K562 (cell line): ENCODE data around the gene C1QTNF9B. TPM values are rescaled to one million over a fixed set of nuclear protein-coding genes. Genes with fewer than 3 reads are reported as not detected.
"Not testable (repeated sequence)": the region's sequence is repeated elsewhere in the genome, so short reads cannot be mapped to it uniquely, and the experiment has no call there.

ENCODE experiments used
- ATAC-seq: fragments of 200-7000 bp; cut with Tn5 transposase; 3 replicates; pipeline ENCODE4 v1.9.1; 2020; ENCODE audit warnings: moderate library complexity
- BruUV-seq: library from RNA; stranded (reverse); fragments of 400-500 nt; replicated peaks from 2 replicates; lab custom pipeline; 2021; lab: Mats Ljungman, UMichigan
- CTCF ChIA-PET: fragments of 300-600 bp; formaldehyde crosslinking; extraction: SDS; loops from one replicate; lab custom pipeline; 2021; ENCODE audit warnings: low intra/inter-chr PET ratio; lab: Yijun Ruan, JAX
- POLR2A ChIA-PET: fragments of 300-600, 350-650 bp; sonication (Branson Sonifier 250); formaldehyde crosslinking; extraction: SDS; loops from one replicate; lab custom pipeline; 2021; ENCODE audit warnings: antibody characterized with exemption, inconsistent platforms; lab: Yijun Ruan, JAX
- DNase-seq, 4 experiments: peaks; one replicate each; pipeline versions ENCODE4 v3.0.0 to v3.0.0-alpha.2; 2011 to 2018; ENCODE audit warnings: low spot score in 3 of 4, mixed read lengths in 3 of 4; ENCODE audit errors: extremely low read depth in 1 of 4
- FAIRE-seq: peaks from 2 replicates; lab custom pipeline; 2011; peaks lifted over from hg19 to GRCh38; lab: Jason Lieb, UNC
- H2AFZ ChIP-seq: 2 replicates; pipeline ENCODE4 v1.6.0; 2011; ENCODE audit warnings: low read depth, low read length, control low read depth, inconsistent platforms
- H3K27ac ChIP-seq: fragments of 200-600 bp; 3 replicates; pipeline ENCODE4 v1.8.0; 2011; ENCODE audit warnings: low read depth, mild to moderate bottlenecking, control low read depth, inconsistent platforms, low read length, moderate library complexity, mixed read lengths; ENCODE audit errors: extremely low read depth
- H3K27me3 ChIP-seq, 2 experiments: fragments of 300-600 bp in 1 of 2; 2 replicates in 1 of 2; 3 replicates in 1 of 2; pipeline versions ENCODE4 v1.6.0 to v1.8.0; 2011; ENCODE audit warnings: inconsistent platforms in 2 of 2, low read length in 2 of 2, mild to moderate bottlenecking in 1 of 2, mixed read lengths in 1 of 2, moderate library complexity in 1 of 2; ENCODE audit not compliant: control insufficient read depth in 2 of 2, insufficient read depth in 2 of 2
- H3K36me3 ChIP-seq: fragments of 300-600 bp; 3 replicates; pipeline ENCODE4 v1.8.0; 2011; ENCODE audit warnings: mild to moderate bottlenecking, low read length, inconsistent platforms; ENCODE audit not compliant: control insufficient read depth, insufficient read depth
- H3K4me1 ChIP-seq, 2 experiments: fragments of 200-600 bp in 1 of 2; replicated peaks in 1 of 2; 2 replicates in 1 of 2; 3 replicates in 1 of 2; pipeline versions ENCODE4 v1.5.1 to v1.8.0; 2011; ENCODE audit warnings: inconsistent platforms in 2 of 2, low read length in 2 of 2, mild to moderate bottlenecking in 1 of 2, mixed read lengths in 1 of 2, moderate library complexity in 1 of 2; ENCODE audit not compliant: control insufficient read depth in 2 of 2, insufficient read depth in 2 of 2
- H3K4me2 ChIP-seq: 2 replicates; pipeline ENCODE4 v1.6.1; 2011; ENCODE audit warnings: low read length, control low read depth, inconsistent platforms, mixed read lengths; ENCODE audit not compliant: insufficient read depth
- H3K4me3 ChIP-seq: fragments of 200-600 bp; sonication (generic), shearing (Covaris generic); 2 replicates; pipeline ENCODE4 v1.5.1; 2016; ENCODE audit warnings: control low read depth, inconsistent platforms
- H3K79me2 ChIP-seq: fragments of 200-600 bp; 3 replicates; pipeline ENCODE4 v1.8.0; 2011; ENCODE audit warnings: low read length, inconsistent platforms; ENCODE audit not compliant: control insufficient read depth, insufficient read depth
- H3K9ac ChIP-seq, 2 experiments: 2 replicates each; pipeline versions ENCODE4 v1.6.0 to v1.6.1; 2011; ENCODE audit warnings: low read depth in 2 of 2, low read length in 2 of 2, control low read depth in 1 of 2, inconsistent platforms in 1 of 2, mild to moderate bottlenecking in 1 of 2, mixed read lengths in 1 of 2; ENCODE audit not compliant: insufficient read depth in 1 of 2
- H3K9me1 ChIP-seq: one replicate; pipeline ENCODE4 v1.6.0; 2011; ENCODE audit warnings: inconsistent platforms, mild to moderate bottlenecking, low read length, moderate library complexity; ENCODE audit not compliant: control insufficient read depth, insufficient read depth
- H3K9me3 ChIP-seq: replicated peaks from 2 replicates; pipeline ENCODE4 v1.5.1; 2011; ENCODE audit warnings: low read depth, low read length, inconsistent platforms; ENCODE audit not compliant: control insufficient read depth, insufficient read depth
- H4K20me1 ChIP-seq: replicated peaks from 2 replicates; pipeline ENCODE4 v1.6.1; 2011; ENCODE audit warnings: low read length, inconsistent platforms, mixed read lengths; ENCODE audit not compliant: control insufficient read depth, insufficient read depth
- CREM ChIP-seq: IDR thresholded peaks from 2 replicates; pipeline ENCODE4 v1.6.1; 2014; ENCODE audit warnings: antibody characterized with exemption, low read depth
- FOXP1 ChIP-seq: sonication (generic); formaldehyde crosslinking; IDR thresholded peaks from 2 replicates; pipeline ENCODE4 v1.8.0; 2022; ENCODE audit warnings: mild to moderate bottlenecking, missing genetic modification reagents
- KLF1 ChIP-seq: fragments of 450-650 bp; IDR thresholded peaks from 2 replicates; pipeline ENCODE4 v1.6.1; 2016; ENCODE audit warnings: missing genetic modification characterization, missing compliant biosample characterization
- PTRF ChIP-seq: fragments of 450-650 bp; IDR thresholded peaks from 2 replicates; pipeline ENCODE4 v1.6.1; 2016; ENCODE audit warnings: mild to moderate bottlenecking, missing genetic modification characterization, missing compliant biosample characterization
- RBBP5 ChIP-seq: fragments of 200-600 bp; sonication (generic); IDR thresholded peaks from 2 replicates; pipeline ENCODE4 v1.6.1; 2012; ENCODE audit warnings: borderline replicate concordance, mild to moderate bottlenecking, low read length, control low read depth, inconsistent platforms; ENCODE audit not compliant: insufficient read depth, poor library complexity, severe bottlenecking
- ZNF232 ChIP-seq: sonication (generic); formaldehyde crosslinking; IDR thresholded peaks from 2 replicates; pipeline ENCODE4 v1.8.0; 2022; ENCODE audit warnings: mild to moderate bottlenecking, missing genetic modification reagents
- ZNF3 ChIP-seq: fragments of 250-450 bp; sonication (Bioruptor Pico); IDR thresholded peaks from 2 replicates; pipeline ENCODE4 v1.5.0; 2021; ENCODE audit warnings: mild to moderate bottlenecking, moderate library complexity
- ZZZ3 ChIP-seq: fragments of 450-650 bp; IDR thresholded peaks from 2 replicates; pipeline ENCODE4 v1.6.1; 2016; ENCODE audit warnings: antibody characterized with exemption, mild to moderate bottlenecking, moderate library complexity
- WGBS: fragments of 100-300 bp; shearing (Covaris generic); methylation state at CpG from one replicate; pipeline ENCODE4 v1.1.6; 2016; ENCODE audit warnings: low coverage, mixed read lengths; ENCODE audit not compliant: insufficient coverage; ENCODE audit errors: missing lambda C conversion rate; 5-methylcytosine and 5-hydroxymethylcytosine counted together
- in situ Hi-C: fragments of 300-500 bp; cut with MboI; formaldehyde crosslinking; loops from 4 replicates; pipeline ENCODE4 v1.15.0; 2018; ENCODE audit warnings: inconsistent platforms, mixed read lengths
- intact Hi-C: fragments of 100-400 bp; cut with micrococcal nuclease; formaldehyde crosslinking; loops from 2 replicates; pipeline ENCODE4 v1.14.2; 2022
- polyA plus RNA-seq, 8 experiments: library from polyadenylated mRNA; depleted of rRNA in 4 of 8; stranded (reverse) in 5 of 8; unstranded in 3 of 8; fragments of >200 nt; fragmentation: Nextera tagmentation in 2 of 8; fragmentation: Illumina TruSeq in 1 of 8; extraction: Ambion mirVana in 2 of 8; extraction: Trizol in 1 of 8; gene quantifications; 2 replicates each; pipeline versions ENCODE4 v1.2.1 to v1.2.3, GENCODE V29; 2011 to 2014; ENCODE audit warnings: inconsistent platforms in 1 of 8, missing spikeins in 1 of 8
- total RNA-seq, 7 experiments: library from RNA; depleted of rRNA in 6 of 7; stranded (reverse); fragments of >200 nt in 6 of 7; fragmentation: Illumina TruSeq in 2 of 7; extraction: Trizol in 2 of 7; gene quantifications; 2 replicates each; pipeline versions ENCODE4 v1.2.1 to v1.2.3, GENCODE V29; 2011 to 2021; ENCODE audit warnings: low replicate concordance in 1 of 7
- TF ChIP-seq, protein P1 (sequence below): fragments of 250-450 bp; sonication (Bioruptor Pico); IDR thresholded peaks from 2 replicates; pipeline ENCODE4 v1.8.0; 2022; ENCODE audit warnings: inconsistent platforms, mild to moderate bottlenecking, moderate library complexity, borderline replicate concordance

Gene C1QTNF9B
- total and polyA plus RNA-seq, 9 of the 15 experiments (the other 6 are each of a cell fraction or from before 2014, with no cell fraction given), result 0.14 to 0.94 (median 0.35) TPM; not detected in 3

DNA sequence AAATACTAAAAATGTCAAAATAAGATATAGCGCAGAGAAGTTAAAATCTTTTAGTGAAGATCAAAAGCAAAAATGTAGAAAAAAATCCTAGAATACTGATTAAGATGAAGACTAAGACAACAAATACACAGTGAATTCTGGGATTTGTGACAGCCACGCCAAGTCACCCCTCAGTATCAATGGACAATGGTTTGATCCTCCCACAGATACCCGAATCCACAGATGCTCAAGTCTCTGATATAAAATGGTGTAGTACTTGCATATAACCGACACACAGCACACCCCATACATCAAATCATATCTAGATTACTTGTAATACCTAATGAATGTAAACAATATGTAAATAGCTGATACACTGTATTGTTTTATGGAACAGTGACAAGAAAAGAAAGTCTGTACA lies 14.0 kb downstream of the C1QTNF9B start:
- ChIA-PET POLR2A (no interaction called here), CTCF (no interaction called here)
- H3K27me3 ChIP-seq, result no peaks in the 10 kb centered on the region
- TF ChIP-seq, protein P1, sequence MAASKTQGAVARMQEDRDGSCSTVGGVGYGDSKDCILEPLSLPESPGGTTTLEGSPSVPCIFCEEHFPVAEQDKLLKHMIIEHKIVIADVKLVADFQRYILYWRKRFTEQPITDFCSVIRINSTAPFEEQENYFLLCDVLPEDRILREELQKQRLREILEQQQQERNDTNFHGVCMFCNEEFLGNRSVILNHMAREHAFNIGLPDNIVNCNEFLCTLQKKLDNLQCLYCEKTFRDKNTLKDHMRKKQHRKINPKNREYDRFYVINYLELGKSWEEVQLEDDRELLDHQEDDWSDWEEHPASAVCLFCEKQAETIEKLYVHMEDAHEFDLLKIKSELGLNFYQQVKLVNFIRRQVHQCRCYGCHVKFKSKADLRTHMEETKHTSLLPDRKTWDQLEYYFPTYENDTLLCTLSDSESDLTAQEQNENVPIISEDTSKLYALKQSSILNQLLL (CRISPR knock-in tag), result no peak
- TF ChIP-seq KLF1 (tag) (no peak), FOXP1 (CRISPR knock-in tag) (no peak), CREM (no peak), ZZZ3 (no peak), ZNF3 (CRISPR knock-in tag) (no peak), RBBP5 (no peak), PTRF (no peak), ZNF232 (CRISPR knock-in tag) (no peak)
- H3K79me2 ChIP-seq, result peaks cover 7% of the 10 kb centered on the region; the same call in 2 of the 3 replicates
- H3K27ac ChIP-seq, result no peak overlapping the region
- H3K4me3 ChIP-seq, result no peak overlapping the region
- H3K4me1 ChIP-seq, result no peaks in the 10 kb centered on the region
- intact Hi-C loops (no loop called here), in situ Hi-C loops (no loop called here)
- no peak for FAIRE-seq
- H4K20me1 ChIP-seq, result no peaks in the 10 kb centered on the region
- H3K4me2 ChIP-seq, result no peak overlapping the region
- H2AFZ ChIP-seq, result no peak overlapping the region
- no peaks in the 10 kb centered on the region for H3K9me3 ChIP-seq
- H3K9ac ChIP-seq, result no peak overlapping the region
- no peaks in the 10 kb centered on the region for H3K9me1 ChIP-seq
- WGBS, result 100% methylated on average over 3 of the region's 4 CpGs
- no peak for DNase-seq
- H3K36me3 ChIP-seq, result peaks cover 20% of the 10 kb centered on the region; the same call in 2 of the 3 replicates
- no peak for ATAC-seq
- BruUV-seq, result no TSS peak

DNA sequence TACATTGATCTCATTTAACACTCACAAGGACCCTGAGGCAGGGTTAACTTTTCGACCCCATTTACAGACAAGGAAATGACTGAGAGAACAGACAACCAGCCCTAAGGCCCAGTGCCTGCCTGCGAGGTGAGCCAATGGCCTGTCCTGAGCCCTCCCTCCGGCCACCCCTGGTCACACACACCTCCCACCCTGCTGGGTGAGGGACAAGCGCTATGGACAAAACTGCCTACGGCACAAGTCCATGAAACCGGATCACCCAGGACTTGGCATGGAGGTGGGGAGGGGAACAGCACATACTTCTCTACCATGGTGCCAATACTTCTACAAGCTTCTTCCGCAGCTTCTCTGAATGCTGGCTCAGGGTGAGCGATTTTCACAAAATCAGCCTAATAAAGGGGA lies 15.9 kb downstream of the C1QTNF9B start:
- CTCF ChIA-PET, result interaction anchor here (0.6 kb wide), 1 partner anchor 25 kb away, joined by 3 read pairs; no protein-coding TSS in a partner anchor

More for the DNA sequence above, 15.9 kb downstream of the C1QTNF9B start:
- BruUV-seq, H3K9me1 ChIP-seq, H4K20me1 ChIP-seq, H3K9me3 ChIP-seq, DNase-seq, H3K4me1 ChIP-seq, H3K79me2 ChIP-seq, H3K27ac ChIP-seq, H3K4me3 ChIP-seq, in situ Hi-C loops, POLR2A ChIA-PET, H3K27me3 ChIP-seq, intact Hi-C loops, H3K9ac ChIP-seq, H2AFZ ChIP-seq, ATAC-seq, FAIRE-seq, H3K4me2 ChIP-seq: not testable (repeated sequence)
- peaks cover 22% of the 10 kb centered on the region; the same call in 2 of the 3 replicates for H3K36me3 ChIP-seq
- WGBS, result 88% methylated on average over 8 of the region's 8 CpGs
